ENCODE results near the gene FHOD3.

- TF ChIP-seq CTCF (conservative IDR thresholded peaks at IDR 0.05; ENCODE audit: low read depth, low read length) (peak; percentile 53), EZH2 (IDR thresholded peaks at IDR 0.05; ENCODE audit: low read length, unreplicated experiment) (no peak), EZH2phosphoT487 (IDR thresholded peaks at IDR 0.05; ENCODE audit: borderline replicate concordance, low read length) (no peak)
Observed at GRCh38 chr18:36412778-36413177, 115.3 kb downstream of the FHOD3 start.
